HPDE6-E6E7 (cell line): ENCODE data around the gene C4orf36.
A peak's percentile ranks its signal among the peaks of the same experiment; 100 is the strongest.

Experiments used
- DNase-seq: peaks from one replicate; pipeline ENCODE4 v3.0.0; 2011; ENCODE audit warnings: missing footprints; ENCODE audit errors: extremely low spot score

Gene C4orf36

GRCh38 chr4:86891762-86892635 lies at the start of gene C4orf36:
C4orf36 (minus strand) TSS chr4:86892422; CDS start chr4:86891520, 902 bp downstream.
- DNase-seq = peak; percentile 58

- DNase-seq = no peak
These were observed 48.8 kb upstream of the C4orf36 start for GRCh38 chr4:86940920-86941460.

GRCh38 chr4:86939729-86940575 lies 47.7 kb upstream of the C4orf36 start:
- DNase-seq = no peak

- no peak for DNase-seq
These were observed 46.7 kb upstream of the C4orf36 start for GRCh38 chr4:86938771-86939520.

GRCh38 chr4:86935853-86936733 lies 43.9 kb upstream of the C4orf36 start:
- peak; percentile 78 for DNase-seq

GRCh38 chr4:86935566-86935852 lies 43.3 kb upstream of the C4orf36 start:
- no peak for DNase-seq

GRCh38 chr4:86934771-86935565 lies 42.7 kb upstream of the C4orf36 start, which contains the start of gene AFF1:
AFF1 (plus strand) TSS chr4:86935011; CDS start chr4:86948534, 13,523 bp downstream.
- DNase-seq = peak; percentile 73

GRCh38 chr4:86934147-86934770 lies 42.0 kb upstream of the C4orf36 start:
- DNase-seq = no peak

- DNase-seq = no peak
These were observed 36.4 kb upstream of the C4orf36 start for GRCh38 chr4:86928400-86929255.

- peak; percentile 84 for DNase-seq
These were observed 35.7 kb upstream of the C4orf36 start for GRCh38 chr4:86927843-86928395.

- no peak for DNase-seq
These were observed 34.3 kb upstream of the C4orf36 start for GRCh38 chr4:86926435-86927086.

- no peak for DNase-seq
These were observed 32.6 kb upstream of the C4orf36 start for GRCh38 chr4:86924811-86925210.

- no peak for DNase-seq
These were observed 29.5 kb upstream of the C4orf36 start for GRCh38 chr4:86921608-86922252.

- no peak for DNase-seq
These were observed 27.5 kb upstream of the C4orf36 start for GRCh38 chr4:86919561-86920223.

- no peak for DNase-seq
These were observed 26.4 kb upstream of the C4orf36 start for GRCh38 chr4:86918539-86919072.
